MM.1S (cell line): ENCODE results near the gene DIPK1B.

ENCODE experiments used
- DNase-seq: peaks from one replicate; pipeline ENCODE4 v3.0.0-alpha.2; 2015
- H2AFZ ChIP-seq: fragments of 300-600 bp; sonication (generic); 2 replicates; pipeline ENCODE4 v1.6.0; 2016; ENCODE audit warnings: antibody characterized with exemption, low read length
- H3F3A ChIP-seq: fragments of 300-600 bp; sonication (generic); 2 replicates; pipeline ENCODE4 v1.6.1; 2016; ENCODE audit warnings: mild to moderate bottlenecking, antibody characterized with exemption, low read length, moderate library complexity, mixed read lengths; ENCODE audit not compliant: insufficient read depth
- H3K27ac ChIP-seq: fragments of 300-600 bp; sonication (generic); 2 replicates; pipeline ENCODE4 v1.5.1; 2016; ENCODE audit warnings: mild to moderate bottlenecking, low read length
- H3K27me3 ChIP-seq: fragments of 300-600 bp; sonication (generic); replicated peaks from 2 replicates; pipeline ENCODE4 v1.6.0; 2016; ENCODE audit warnings: low read length; ENCODE audit not compliant: insufficient read depth
- H3K36me3 ChIP-seq: fragments of 300-600 bp; sonication (generic); replicated peaks from 2 replicates; pipeline ENCODE4 v1.6.1; 2016; ENCODE audit warnings: mild to moderate bottlenecking, low read length, mixed read lengths; ENCODE audit not compliant: insufficient read depth
- H3K4me1 ChIP-seq: fragments of 300-600 bp; sonication (generic); 2 replicates; pipeline ENCODE4 v1.6.1; 2016; ENCODE audit warnings: low read length, mixed read lengths
- H3K4me2 ChIP-seq: fragments of 300-600 bp; sonication (generic); 2 replicates; pipeline ENCODE4 v1.6.0; 2016; ENCODE audit warnings: low read depth, low read length
- H3K4me3 ChIP-seq: fragments of 300-600 bp; sonication (generic); 2 replicates; pipeline ENCODE4 v1.5.1; 2016; ENCODE audit warnings: low read length, mixed read lengths
- H3K79me2 ChIP-seq: fragments of 300-600 bp; sonication (generic); 2 replicates; pipeline ENCODE4 v1.6.1; 2016; ENCODE audit warnings: mixed run types, low read length, mixed read lengths
- H3K9ac ChIP-seq: fragments of 300-600 bp; sonication (generic); 2 replicates; pipeline ENCODE4 v1.6.1; 2016; ENCODE audit warnings: low read length, mixed read lengths
- H3K9me2 ChIP-seq: fragments of 300-600 bp; sonication (generic); replicated peaks from 2 replicates; pipeline ENCODE4 v1.6.1; 2016; ENCODE audit warnings: mild to moderate bottlenecking, low read length, mixed read lengths; ENCODE audit not compliant: insufficient read depth
- H3K9me3 ChIP-seq: fragments of 300-600 bp; sonication (generic); replicated peaks from 2 replicates; pipeline ENCODE4 v1.6.1; 2016; ENCODE audit warnings: mild to moderate bottlenecking, low read length, mixed read lengths; ENCODE audit not compliant: insufficient read depth
- H4K20me1 ChIP-seq: fragments of 300-600 bp; sonication (generic); 2 replicates; pipeline ENCODE4 v1.6.1; 2016; ENCODE audit warnings: mild to moderate bottlenecking, low read length, moderate library complexity, mixed read lengths; ENCODE audit not compliant: insufficient read depth
- EZH2 ChIP-seq: fragments of 300-600 bp; sonication (generic); optimal IDR thresholded peaks from 2 replicates; pipeline ENCODE3; 2017; ENCODE audit warnings: low read depth, mild to moderate bottlenecking, antibody characterized with exemption, low read length, mixed read lengths
- EZH2phosphoT487 ChIP-seq: fragments of 300-600 bp; sonication (generic); IDR thresholded peaks from 2 replicates; pipeline ENCODE4 v1.6.1; 2018; ENCODE audit warnings: antibody characterized with exemption, low read length
- TF ChIP-seq, protein P1 (sequence below): fragments of 300-600 bp; sonication (generic); IDR thresholded peaks from 2 replicates; pipeline ENCODE4 v1.5.1; 2016; ENCODE audit warnings: antibody characterized with exemption, low read length, mixed read lengths

The DIPK1B gene

DNA sequence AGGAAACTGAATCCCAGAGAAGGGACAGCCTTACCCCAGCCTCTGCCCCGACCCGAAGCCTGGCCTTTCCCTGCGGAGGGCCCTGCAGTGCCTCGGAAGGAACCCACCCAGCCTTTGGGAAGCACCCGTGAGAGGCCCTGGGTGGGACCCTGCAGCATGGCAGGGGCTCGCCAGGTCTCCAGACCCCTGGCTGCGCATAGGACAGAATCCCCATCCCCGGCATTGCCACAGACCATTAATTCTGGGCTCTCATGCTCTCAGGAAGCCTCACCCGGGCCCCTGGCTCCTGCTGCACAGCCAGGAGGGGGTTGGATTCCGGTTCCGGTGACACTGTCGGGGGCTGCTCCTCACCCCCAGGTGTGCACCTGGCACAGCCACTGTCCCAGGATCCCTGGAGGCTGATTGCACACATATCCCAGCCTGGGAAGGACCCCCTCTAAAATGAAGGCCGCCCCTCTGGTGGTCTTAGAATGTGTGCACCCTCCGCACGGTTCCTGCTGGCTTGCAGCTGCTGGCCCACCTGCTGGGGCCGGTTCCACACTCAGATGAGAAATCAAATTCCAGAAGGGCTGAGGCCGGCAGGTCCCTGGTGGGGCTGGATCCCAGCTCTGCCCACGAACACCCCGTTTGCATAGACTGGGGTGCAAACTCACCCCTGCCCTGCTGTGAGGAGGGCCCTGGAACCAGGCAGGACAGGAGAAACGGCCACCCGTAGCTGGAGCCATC is 45.0 kb upstream of the DIPK1B start:
- no peaks in the 10 kb centered on the region for H3K36me3 ChIP-seq
- H3K9ac ChIP-seq, result no peak overlapping the region
- no peaks in the 10 kb centered on the region for H3K9me3 ChIP-seq
- no peak overlapping the region for H3K4me3 ChIP-seq
- no peak for DNase-seq
- H3F3A ChIP-seq, result no peaks in the 10 kb centered on the region
- TF ChIP-seq EZH2, result no peak
- no peak for TF ChIP-seq EZH2phosphoT487
- TF ChIP-seq, protein P1, sequence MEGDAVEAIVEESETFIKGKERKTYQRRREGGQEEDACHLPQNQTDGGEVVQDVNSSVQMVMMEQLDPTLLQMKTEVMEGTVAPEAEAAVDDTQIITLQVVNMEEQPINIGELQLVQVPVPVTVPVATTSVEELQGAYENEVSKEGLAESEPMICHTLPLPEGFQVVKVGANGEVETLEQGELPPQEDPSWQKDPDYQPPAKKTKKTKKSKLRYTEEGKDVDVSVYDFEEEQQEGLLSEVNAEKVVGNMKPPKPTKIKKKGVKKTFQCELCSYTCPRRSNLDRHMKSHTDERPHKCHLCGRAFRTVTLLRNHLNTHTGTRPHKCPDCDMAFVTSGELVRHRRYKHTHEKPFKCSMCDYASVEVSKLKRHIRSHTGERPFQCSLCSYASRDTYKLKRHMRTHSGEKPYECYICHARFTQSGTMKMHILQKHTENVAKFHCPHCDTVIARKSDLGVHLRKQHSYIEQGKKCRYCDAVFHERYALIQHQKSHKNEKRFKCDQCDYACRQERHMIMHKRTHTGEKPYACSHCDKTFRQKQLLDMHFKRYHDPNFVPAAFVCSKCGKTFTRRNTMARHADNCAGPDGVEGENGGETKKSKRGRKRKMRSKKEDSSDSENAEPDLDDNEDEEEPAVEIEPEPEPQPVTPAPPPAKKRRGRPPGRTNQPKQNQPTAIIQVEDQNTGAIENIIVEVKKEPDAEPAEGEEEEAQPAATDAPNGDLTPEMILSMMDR, result no peak
- H3K27me3 ChIP-seq, result peaks cover 89% of the 10 kb centered on the region
- H2AFZ ChIP-seq, result no peak overlapping the region
- no peaks in the 10 kb centered on the region for H3K79me2 ChIP-seq
- no peaks in the 10 kb centered on the region for H3K9me2 ChIP-seq
- no peak overlapping the region for H3K27ac ChIP-seq
- no peaks in the 10 kb centered on the region for H4K20me1 ChIP-seq
- no peaks in the 10 kb centered on the region for H3K4me1 ChIP-seq
- no peak overlapping the region for H3K4me2 ChIP-seq

DNA sequence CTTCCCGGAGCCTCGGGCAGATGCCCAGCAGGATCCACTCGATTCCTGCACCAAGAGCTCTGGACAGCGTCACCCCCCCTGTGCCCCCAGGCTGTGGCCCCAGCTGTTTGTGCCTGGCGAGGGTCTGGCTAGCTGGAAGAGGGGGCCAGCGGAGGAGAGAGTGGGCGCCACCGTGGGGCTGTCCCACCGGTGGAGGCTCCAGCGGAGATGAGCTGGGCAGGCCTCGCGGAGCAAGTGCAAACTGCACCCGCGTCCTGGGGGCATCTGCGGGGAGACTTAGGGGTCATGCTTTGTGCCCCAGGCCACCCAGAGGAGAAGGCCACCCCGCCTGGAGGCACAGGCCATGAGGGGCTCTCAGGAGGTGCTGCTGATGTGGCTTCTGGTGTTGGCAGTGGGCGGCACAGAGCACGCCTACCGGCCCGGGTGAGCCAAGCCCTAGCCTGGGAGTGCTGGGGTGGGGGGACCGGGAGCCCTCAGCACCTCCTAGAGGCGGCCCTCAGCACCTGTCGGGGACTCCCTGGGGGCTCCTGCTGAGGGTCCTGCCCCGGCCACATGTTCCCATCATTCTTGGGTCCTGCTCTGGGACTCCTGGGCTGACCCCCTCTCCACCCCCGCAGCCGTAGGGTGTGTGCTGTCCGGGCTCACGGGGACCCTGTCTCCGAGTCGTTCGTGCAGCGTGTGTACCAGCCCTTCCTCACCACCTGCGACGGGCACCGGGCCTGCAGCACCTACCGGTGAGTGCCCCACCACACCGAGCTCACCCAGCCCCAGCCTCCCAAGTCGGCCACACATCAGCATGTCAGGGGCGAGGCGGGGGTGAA is 44.2 kb upstream of the DIPK1B start:
- H3K27me3 ChIP-seq, result peaks cover 89% of the 10 kb centered on the region
- DNase-seq, result no peak
- H3K4me2 ChIP-seq, result no peak overlapping the region
- TF ChIP-seq EZH2phosphoT487 (no peak), EZH2 (no peak)
- TF ChIP-seq, protein P1, result no peak
- H3K4me1 ChIP-seq, result no peaks in the 10 kb centered on the region
- no peak overlapping the region for H2AFZ ChIP-seq
- no peaks in the 10 kb centered on the region for H3K36me3 ChIP-seq
- H3K9ac ChIP-seq, result no peak overlapping the region
- no peaks in the 10 kb centered on the region for H4K20me1 ChIP-seq
- H3K9me2 ChIP-seq, result no peaks in the 10 kb centered on the region
- no peaks in the 10 kb centered on the region for H3K9me3 ChIP-seq
- H3K79me2 ChIP-seq, result no peaks in the 10 kb centered on the region
- H3K27ac ChIP-seq, result no peak overlapping the region
- no peak overlapping the region for H3K4me3 ChIP-seq
- H3F3A ChIP-seq, result no peaks in the 10 kb centered on the region

DNA sequence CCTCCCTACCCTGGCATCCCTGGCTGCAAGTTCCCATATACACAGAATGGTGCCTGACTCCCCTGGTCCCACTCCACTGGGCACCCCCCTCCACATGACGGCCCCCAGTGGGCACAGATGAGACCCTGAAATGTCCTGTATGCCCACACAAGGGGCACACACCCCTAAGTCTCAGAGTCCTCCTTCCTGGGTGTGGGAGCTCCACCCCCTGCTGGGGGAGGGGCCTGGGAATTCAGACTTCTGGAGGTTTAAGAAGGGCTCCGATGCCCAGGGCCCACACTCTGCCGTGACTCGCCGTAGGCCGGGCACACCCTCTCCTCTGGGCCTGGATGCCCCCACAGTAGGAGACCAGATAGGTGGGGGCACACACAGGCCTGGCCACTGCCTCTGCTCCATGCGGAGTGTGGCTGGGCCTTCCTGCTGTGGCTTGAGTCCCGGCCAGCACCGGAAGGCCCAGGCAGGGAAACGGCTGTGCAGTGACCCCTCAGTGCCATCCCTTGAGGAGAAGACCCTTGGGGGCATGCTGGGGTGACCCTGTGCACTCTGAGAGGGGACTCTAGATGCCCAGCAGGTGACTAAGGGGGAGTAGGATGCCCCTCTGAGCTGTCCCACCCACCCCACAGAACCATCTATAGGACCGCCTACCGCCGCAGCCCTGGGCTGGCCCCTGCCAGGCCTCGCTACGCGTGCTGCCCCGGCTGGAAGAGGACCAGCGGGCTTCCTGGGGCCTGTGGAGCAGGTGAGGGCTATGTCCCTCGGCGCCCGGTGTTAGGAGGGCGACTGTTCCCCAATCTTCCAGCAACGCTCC is 43.2 kb upstream of the DIPK1B start:
- no peak for DNase-seq

More for the DNA sequence above, 43.2 kb upstream of the DIPK1B start:
- Histone ChIP-seq H3K36me3 (no peaks in the 10 kb centered on the region), H3F3A (no peaks in the 10 kb centered on the region), H3K27me3 (peaks cover 89% of the 10 kb centered on the region), H3K9me3 (no peaks in the 10 kb centered on the region), H3K4me3 (no peak overlapping the region), H3K4me2 (no peak overlapping the region), H3K79me2 (no peaks in the 10 kb centered on the region), H3K27ac (no peak overlapping the region), H3K9ac (no peak overlapping the region), H3K9me2 (no peaks in the 10 kb centered on the region), H2AFZ (no peak overlapping the region), H3K4me1 (no peaks in the 10 kb centered on the region), H4K20me1 (no peaks in the 10 kb centered on the region)
- no peak for TF ChIP-seq EZH2phosphoT487
- TF ChIP-seq EZH2, result no peak
- TF ChIP-seq, protein P1, result no peak
